H1 (cell line): ENCODE measurements around the gene SSBP3.

ENCODE experiments used
- BRCA1 ChIP-seq: IDR thresholded peaks from 2 replicates; pipeline ENCODE4 v1.6.1; 2012; ENCODE audit warnings: low read depth, low read length, improper control_type of control experiment
- CTCF ChIP-seq, 3 experiments: IDR thresholded peaks; 1 replicate in 2 of 3; 2 replicates in 1 of 3; pipeline versions ENCODE4 v1.5.1 to v1.6.1; 2011; ENCODE audit warnings: low read length in 3 of 3, mild to moderate bottlenecking in 3 of 3, inconsistent platforms in 2 of 3, low read depth in 1 of 3, moderate library complexity in 1 of 3; ENCODE audit not compliant: insufficient read depth in 1 of 3; ENCODE audit errors: control extremely low read depth in 1 of 3
- EZH2 ChIP-seq: fragments of 200-600 bp; sonication (generic); IDR thresholded peaks from 2 replicates; pipeline ENCODE4 v1.7.1; 2012; ENCODE audit warnings: low read depth, mild to moderate bottlenecking, moderate library complexity, low read length, inconsistent platforms; ENCODE audit not compliant: severe bottlenecking
- HDAC2 ChIP-seq, 2 experiments: fragments of 300-600 bp in 1 of 2; sonication (generic) in 1 of 2; IDR thresholded peaks; 2 replicates each; pipeline ENCODE4 v1.6.1; 2011 to 2012; ENCODE audit warnings: low read depth in 2 of 2, low read length in 2 of 2, mild to moderate bottlenecking in 2 of 2, moderate library complexity in 2 of 2, borderline replicate concordance in 1 of 2, inconsistent platforms in 1 of 2
- HDAC6 ChIP-seq: IDR thresholded peaks from one replicate; pipeline ENCODE4 v1.7.1; 2012; ENCODE audit warnings: low read depth, mild to moderate bottlenecking, inconsistent platforms, low read length, moderate library complexity
- JUN ChIP-seq: IDR thresholded peaks from 2 replicates; pipeline ENCODE4 v1.6.1; 2011; ENCODE audit warnings: low read depth, mild to moderate bottlenecking, improper control_type of control experiment, low read length
- JUND ChIP-seq: IDR thresholded peaks from 2 replicates; pipeline ENCODE4 v1.6.1; 2011; ENCODE audit warnings: mild to moderate bottlenecking, improper control_type of control experiment, low read length
- POLR2A ChIP-seq, 2 experiments: IDR thresholded peaks; 1 replicate in 1 of 2; 2 replicates in 1 of 2; pipeline ENCODE4 v1.6.1; 2011; ENCODE audit warnings: low read depth in 2 of 2, low read length in 2 of 2, mild to moderate bottlenecking in 2 of 2; ENCODE audit errors: control extremely low read depth in 1 of 2
- RFX5 ChIP-seq: IDR thresholded peaks from 2 replicates; pipeline ENCODE4 v1.6.1; 2011; ENCODE audit warnings: low read depth, low read length, improper control_type of control experiment, borderline replicate concordance
- SUZ12 ChIP-seq: fragments of 200-600 bp; sonication (generic); IDR thresholded peaks from 2 replicates; pipeline ENCODE4 v1.6.1; 2012; ENCODE audit warnings: mild to moderate bottlenecking, inconsistent platforms, low read length, moderate library complexity, mixed read lengths
- YY1 ChIP-seq: IDR thresholded peaks from 2 replicates; pipeline ENCODE4 v1.6.1; 2011; ENCODE audit warnings: low read depth, mild to moderate bottlenecking, low read length

DNA sequence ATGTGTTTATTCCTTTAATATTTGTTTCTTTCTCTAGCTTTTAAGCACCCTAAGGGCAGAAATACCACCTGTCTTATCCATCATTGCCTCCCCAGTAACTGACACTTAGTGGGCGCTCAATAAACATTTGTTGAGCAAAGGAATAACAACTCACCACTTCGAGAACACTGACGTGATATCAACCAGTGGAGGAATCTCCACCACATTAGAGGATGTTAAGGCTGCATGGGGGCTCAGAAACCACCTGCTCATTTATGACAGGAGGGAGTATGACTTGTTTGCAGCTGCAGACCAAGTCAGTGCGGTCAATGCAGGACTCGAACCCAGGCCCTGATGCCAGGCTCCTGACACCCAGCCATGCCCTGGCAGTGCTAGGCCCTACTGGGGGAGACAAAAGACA, 103.6 kb downstream of the SSBP3 start:
- TF ChIP-seq CTCF (IDR thresholded peaks at IDR 0.05; ENCODE audit: control extremely low read depth in 1 of 3, insufficient read depth in 1 of 3, low read depth in 1 of 3, low read length in 3 of 3) (no peak), HDAC2 (IDR thresholded peaks at IDR 0.05; ENCODE audit: borderline replicate concordance in 1 of 2, low read depth in 2 of 2, low read length in 2 of 2) (no peak), POLR2A (IDR thresholded peaks at IDR 0.05; ENCODE audit: control extremely low read depth in 1 of 2, low read depth in 2 of 2, low read length in 2 of 2) (no peak), SUZ12 (no peak), BRCA1 (no peak), HDAC6 (no peak), JUN (no peak), YY1 (no peak), RFX5 (no peak), EZH2 (no peak), JUND (no peak)
